ENCODE measurements around the gene UGGT1.
A peak's percentile ranks its signal among the peaks of the same experiment; 100 is the strongest.

Gene UGGT1

GRCh38 chr2:128228894-128229293, 137.9 kb downstream of the UGGT1 start:
- DNase-seq (ENCODE audit: low read depth): no peak

- no peak for DNase-seq (ENCODE audit: low read depth)
Measured at GRCh38 chr2:128232965-128233789, 142.2 kb downstream of the UGGT1 start.

- no peak for DNase-seq (ENCODE audit: low read depth)
Measured at GRCh38 chr2:128233790-128234395, 142.9 kb downstream of the UGGT1 start.

- no peak for DNase-seq (ENCODE audit: low read depth)
Measured at GRCh38 chr2:128234613-128235012, 143.6 kb downstream of the UGGT1 start.

GRCh38 chr2:128235581-128235980, 144.6 kb downstream of the UGGT1 start:
- DNase-seq (ENCODE audit: low read depth): no peak

GRCh38 chr2:128236491-128237035, 145.6 kb downstream of the UGGT1 start:
- peak; percentile 68 for DNase-seq (ENCODE audit: low read depth)

- no peak for DNase-seq (ENCODE audit: low read depth)
Measured at GRCh38 chr2:128237081-128237534, 146.1 kb downstream of the UGGT1 start.

- no peak for DNase-seq (ENCODE audit: low read depth)
Measured at GRCh38 chr2:128237911-128238697, 147.1 kb downstream of the UGGT1 start.

- DNase-seq (ENCODE audit: low read depth): no peak
Measured at GRCh38 chr2:128241896-128242295, 150.9 kb downstream of the UGGT1 start.

Data from GM04504 (cell line).